ENCODE results near the gene VENTX. TPM values are rescaled to one million over a fixed set of nuclear protein-coding genes. Genes with fewer than 3 reads are reported as not detected.
"Not testable (repeated sequence)": the region's sequence is repeated elsewhere in the genome, so short reads cannot be mapped to it uniquely, and the experiment has no call there.

The VENTX gene
- polyA plus RNA-seq, 3 donors = 0.22 to 0.42 (median 0.33) TPM

- no peak for DNase-seq (ENCODE audit: extremely low read depth in 1 of 11, low read depth in 9 of 11, low spot score in 4 of 11)
Observed at GRCh38 chr10:133230387-133231195, 7.1 kb upstream of the VENTX start.

- DNase-seq (ENCODE audit: extremely low read depth in 1 of 11, low read depth in 9 of 11, low spot score in 4 of 11) = no peak
Observed at GRCh38 chr10:133231244-133231945, 6.3 kb upstream of the VENTX start.

GRCh38 chr10:133231946-133232574, 5.6 kb upstream of the VENTX start:
- no peak for DNase-seq (ENCODE audit: extremely low read depth in 1 of 11, low read depth in 9 of 11, low spot score in 4 of 11)

- not testable (repeated sequence) for DNase-seq (ENCODE audit: extremely low read depth in 1 of 11, low read depth in 9 of 11, low spot score in 4 of 11)
Observed at GRCh38 chr10:133234796-133235195, 2.9 kb upstream of the VENTX start.

- DNase-seq (ENCODE audit: extremely low read depth in 1 of 11, low read depth in 9 of 11, low spot score in 4 of 11) = no peak
Observed at GRCh38 chr10:133235265-133235855, 2.3 kb upstream of the VENTX start.

- no peak for DNase-seq (ENCODE audit: extremely low read depth in 1 of 11, low read depth in 9 of 11, low spot score in 4 of 11)
Observed at GRCh38 chr10:133235932-133236331, 1.7 kb upstream of the VENTX start.

GRCh38 chr10:133236401-133237240, 1.0 kb upstream of the VENTX start:
- no peak for DNase-seq (ENCODE audit: extremely low read depth in 1 of 11, low read depth in 9 of 11, low spot score in 4 of 11)

- DNase-seq (ENCODE audit: extremely low read depth in 1 of 11, low read depth in 9 of 11, low spot score in 4 of 11) = no peak
Observed at GRCh38 chr10:133237241-133237587, 441 bp upstream of the VENTX start.

GRCh38 chr10:133238466-133238804, 780 bp downstream of the VENTX start:
- no peak for DNase-seq (ENCODE audit: extremely low read depth in 1 of 11, low read depth in 9 of 11, low spot score in 4 of 11)

- DNase-seq (ENCODE audit: extremely low read depth in 1 of 11, low read depth in 9 of 11, low spot score in 4 of 11) = no peak
Observed at GRCh38 chr10:133239990-133240389, 2.3 kb downstream of the VENTX start.

GRCh38 chr10:133241501-133242205, 4.0 kb downstream of the VENTX start:
- no peak for DNase-seq (ENCODE audit: extremely low read depth in 1 of 11, low read depth in 9 of 11, low spot score in 4 of 11)

GRCh38 chr10:133242611-133243356, 5.1 kb downstream of the VENTX start:
- DNase-seq (ENCODE audit: extremely low read depth in 1 of 11, low read depth in 9 of 11, low spot score in 4 of 11) = no peak

- no peak for DNase-seq (ENCODE audit: extremely low read depth in 1 of 11, low read depth in 9 of 11, low spot score in 4 of 11)
Observed at GRCh38 chr10:133243593-133243992, 5.9 kb downstream of the VENTX start.

GRCh38 chr10:133245439-133246235, 8.0 kb downstream of the VENTX start:
- no peak for DNase-seq (ENCODE audit: extremely low read depth in 1 of 11, low read depth in 9 of 11, low spot score in 4 of 11)

GRCh38 chr10:133246236-133246626, 8.6 kb downstream of the VENTX start:
- DNase-seq (ENCODE audit: extremely low read depth in 1 of 11, low read depth in 9 of 11, low spot score in 4 of 11) = no peak

- DNase-seq (ENCODE audit: extremely low read depth in 1 of 11, low read depth in 9 of 11, low spot score in 4 of 11) = no peak
Observed at GRCh38 chr10:133247681-133248333, 10.2 kb downstream of the VENTX start.

GRCh38 chr10:133248334-133248715, 10.7 kb downstream of the VENTX start:
- DNase-seq (ENCODE audit: extremely low read depth in 1 of 11, low read depth in 9 of 11, low spot score in 4 of 11) = no peak

Data from renal cortex interstitium (tissue), 11 donors.